Stimulated activated CD4-positive, alpha-beta T cell treated with anti-CD3 and anti-CD28 coated beads, Interleukin-15, amount 100 ng/mL, for 24 hours (primary cell): ENCODE data around the gene CRYGC.
"Not testable (repeated sequence)": the region's sequence is repeated elsewhere in the genome, so short reads cannot be mapped to it uniquely, and the experiment has no call there.

Experiments
- DNase-seq: peaks from one replicate; pipeline ENCODE4 v3.0.0-alpha.2; 2020

CRYGC gene, protein sequence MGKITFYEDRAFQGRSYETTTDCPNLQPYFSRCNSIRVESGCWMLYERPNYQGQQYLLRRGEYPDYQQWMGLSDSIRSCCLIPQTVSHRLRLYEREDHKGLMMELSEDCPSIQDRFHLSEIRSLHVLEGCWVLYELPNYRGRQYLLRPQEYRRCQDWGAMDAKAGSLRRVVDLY

DNA sequence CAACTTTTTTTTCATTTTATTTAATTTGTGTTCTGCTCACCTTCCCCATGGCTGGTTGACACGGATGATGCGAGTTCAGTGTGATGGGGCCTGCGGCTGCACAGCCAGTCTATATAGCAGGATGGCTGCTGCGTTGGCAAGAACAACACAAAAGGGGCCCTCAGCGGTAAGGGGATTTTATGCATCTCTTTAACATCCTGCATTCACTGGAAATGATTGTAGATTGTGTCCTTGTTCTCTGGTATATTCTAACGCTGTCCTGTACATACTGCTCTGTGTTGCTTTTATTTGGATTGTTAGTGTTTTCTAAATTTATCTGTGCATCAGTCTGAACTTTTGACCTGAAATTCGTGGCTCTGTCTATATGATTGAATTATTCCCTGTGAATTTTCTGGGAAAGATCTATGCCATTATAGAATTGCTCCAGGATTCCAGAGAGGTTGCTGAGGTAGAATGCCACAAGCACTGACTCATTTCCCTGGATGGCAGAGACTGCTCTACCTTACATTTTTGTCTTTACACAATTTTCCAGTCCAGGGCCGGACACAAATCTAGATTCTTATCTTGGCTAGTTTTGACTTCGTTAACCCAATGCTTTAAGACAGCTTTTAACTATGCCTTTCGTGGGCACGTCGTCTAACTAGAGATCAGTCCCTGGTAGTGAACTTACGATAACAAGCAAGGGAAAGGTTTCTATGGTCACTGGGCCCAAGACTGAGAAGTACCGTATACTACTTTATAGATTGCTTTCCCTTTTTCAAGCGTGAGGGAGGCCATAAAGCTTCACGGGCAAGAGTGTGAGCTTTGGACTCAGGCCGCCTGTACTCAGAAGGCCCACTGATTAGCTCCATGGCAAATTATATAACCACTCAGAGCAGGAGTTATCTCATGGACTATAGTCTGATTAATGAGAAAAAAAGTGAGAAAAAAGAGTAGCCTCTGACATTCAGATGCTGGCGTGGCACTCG, at the start of gene CRYGC:
CRYGC (minus strand) TSS at position 85 of the 968 bp plus-strand sequence; CDS start at position 49, 36 bp downstream.
- no peak for DNase-seq

DNA sequence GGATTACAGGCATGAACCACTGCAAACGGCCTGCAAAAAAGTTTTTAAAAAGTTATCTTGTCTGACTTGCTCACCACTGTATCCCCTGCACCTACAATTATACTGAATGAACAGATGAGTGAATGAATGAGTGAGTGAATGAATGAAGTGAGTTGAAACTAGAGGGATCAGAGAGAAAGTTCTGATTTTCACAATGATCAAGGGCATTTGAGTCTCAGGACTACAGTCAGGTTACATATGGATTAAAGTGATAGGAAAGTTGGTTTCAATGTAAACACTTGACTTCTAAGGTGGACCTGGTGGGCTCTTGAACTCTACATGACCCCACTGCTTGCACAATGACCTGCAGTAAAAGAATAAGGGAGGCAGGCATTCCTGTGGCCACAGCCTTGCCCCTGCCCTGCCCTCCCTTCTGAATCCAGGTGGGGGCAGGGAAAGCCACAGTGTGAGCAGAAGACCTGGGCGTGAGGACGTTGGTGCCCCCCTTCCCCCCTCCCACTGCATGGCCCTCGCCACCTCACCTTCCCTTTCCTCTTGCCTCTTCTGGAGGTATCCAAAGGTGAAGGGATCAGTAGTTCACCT, 49.5 kb upstream of the CRYGC start:
- no peak for DNase-seq

DNA sequence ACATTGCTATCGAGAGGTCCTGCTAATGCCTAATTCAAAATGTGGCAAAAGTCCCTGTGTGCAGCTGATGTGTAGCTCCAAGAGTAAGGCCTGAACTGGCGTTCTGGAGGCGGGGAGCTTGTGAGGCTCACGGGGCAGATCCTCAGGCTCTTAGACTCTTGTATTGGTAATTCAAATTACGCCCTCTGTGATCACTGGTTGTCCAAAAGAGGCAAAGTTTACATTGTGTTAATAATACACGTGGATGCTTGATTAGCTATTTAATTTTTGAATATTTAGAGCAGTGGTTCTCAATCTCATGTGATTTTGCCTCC, 46.2 kb upstream of the CRYGC start:
- no peak for DNase-seq

DNA sequence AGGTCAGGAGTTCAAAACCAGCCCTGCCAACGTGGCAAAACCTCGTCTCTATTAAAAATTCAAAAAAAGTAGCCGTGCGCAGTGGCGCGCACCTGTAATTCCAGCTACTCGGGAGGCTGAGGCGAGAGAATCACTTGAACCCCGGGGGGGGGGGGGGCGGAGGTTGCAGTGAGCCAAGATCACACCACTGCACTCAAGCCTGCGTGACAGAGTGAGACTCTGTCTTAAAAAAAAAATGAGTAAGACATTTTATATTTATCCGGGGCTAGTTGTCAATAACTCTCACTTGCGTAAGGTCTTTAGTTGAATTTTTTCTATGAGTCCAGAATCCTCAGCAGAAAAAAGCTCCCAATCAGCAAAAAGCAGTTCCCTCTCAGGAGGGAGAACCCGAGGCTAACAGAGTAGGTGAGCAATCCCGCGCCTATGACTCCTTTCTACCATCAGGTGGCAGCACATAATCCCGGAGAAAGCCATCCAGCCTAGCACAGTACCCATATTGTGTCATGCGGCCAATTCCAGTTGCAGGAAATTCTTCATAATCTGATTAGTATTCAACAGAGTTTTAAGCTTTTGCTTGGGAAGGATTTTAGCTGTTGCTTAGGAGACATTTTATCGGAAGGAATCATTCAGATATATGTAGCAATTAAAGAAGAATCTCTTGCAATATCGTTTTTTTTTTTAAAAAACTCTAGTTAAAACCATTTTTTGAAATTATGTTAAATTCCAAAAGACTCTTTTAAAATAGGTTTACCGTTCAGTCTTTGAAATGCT, 45.6 kb upstream of the CRYGC start:
- peak; percentile 74 for DNase-seq

DNA sequence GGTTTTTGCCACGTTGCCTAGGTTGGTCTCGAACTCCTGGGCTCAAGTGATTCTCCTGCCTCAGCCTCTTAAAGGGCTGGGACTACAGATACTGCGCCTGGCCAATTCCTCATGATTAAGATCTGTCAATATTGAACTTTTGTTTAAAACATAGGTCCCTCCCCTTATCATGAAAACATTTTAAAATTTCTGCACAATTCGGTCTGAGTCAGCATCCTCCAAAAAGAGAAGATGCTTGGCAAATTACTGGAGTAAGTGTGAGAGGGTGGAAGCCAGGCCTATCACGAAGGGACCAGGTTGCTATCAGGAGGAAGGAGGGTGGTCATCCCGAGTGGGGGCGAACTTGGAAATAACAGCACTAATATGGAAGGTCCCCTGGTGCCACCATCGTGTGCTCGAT, 44.5 kb upstream of the CRYGC start:
- no peak for DNase-seq

DNA sequence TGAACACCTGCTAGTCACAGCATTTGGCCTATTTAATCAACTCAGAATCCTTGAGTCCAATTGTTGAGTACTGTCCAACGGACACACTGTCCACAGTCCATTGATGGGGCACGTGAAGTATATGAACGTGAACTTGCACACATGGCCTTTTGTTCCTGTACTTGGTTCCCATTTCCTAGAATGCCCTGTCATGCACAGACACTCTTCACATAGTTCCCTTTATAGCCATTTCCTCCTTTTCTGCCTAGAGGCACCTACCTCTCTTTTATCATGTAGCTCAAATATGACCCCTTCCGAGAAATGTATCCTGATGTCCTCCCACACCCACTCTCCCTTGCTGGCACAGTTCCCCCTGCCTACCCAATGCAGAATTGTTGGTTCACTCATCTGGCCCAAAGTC, 42.5 kb upstream of the CRYGC start:
- DNase-seq, result no peak

DNA sequence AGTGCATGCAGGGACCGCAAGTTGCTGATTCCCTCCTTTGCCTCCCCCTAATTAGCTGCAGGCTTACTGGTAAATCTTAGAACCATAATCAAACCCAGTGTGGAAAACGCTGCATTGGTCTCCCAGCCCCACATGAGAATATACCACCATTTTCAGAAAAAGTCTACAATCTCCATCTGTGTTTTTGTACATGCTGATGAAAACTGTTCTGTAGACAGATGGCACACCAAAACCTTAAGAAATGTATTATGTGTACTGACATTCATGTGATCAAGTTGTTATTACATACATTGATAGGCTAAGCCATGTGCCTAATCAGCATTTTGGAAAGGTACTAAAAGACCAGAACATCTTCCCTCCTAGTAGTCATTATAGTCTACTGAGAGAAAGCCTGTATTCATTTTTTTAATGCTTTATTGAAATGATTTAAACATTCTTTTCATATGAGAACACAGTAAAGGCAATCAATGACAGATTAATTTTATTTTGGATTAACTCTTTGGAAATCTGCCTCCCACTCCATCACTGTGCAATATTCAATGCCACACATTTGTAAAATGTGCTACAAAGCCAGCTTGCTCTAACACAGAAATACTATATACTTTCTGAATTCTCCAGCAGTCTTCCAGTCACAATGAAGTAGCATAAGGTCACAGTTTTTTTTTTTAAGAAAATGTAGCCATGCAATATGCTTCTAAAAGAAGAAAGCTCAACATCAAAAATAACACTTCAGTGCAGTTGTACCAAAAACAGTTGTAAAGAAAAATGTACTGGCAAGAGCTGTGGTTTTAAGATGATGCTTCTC, 35.5 kb upstream of the CRYGC start:
- no peak for DNase-seq

DNA sequence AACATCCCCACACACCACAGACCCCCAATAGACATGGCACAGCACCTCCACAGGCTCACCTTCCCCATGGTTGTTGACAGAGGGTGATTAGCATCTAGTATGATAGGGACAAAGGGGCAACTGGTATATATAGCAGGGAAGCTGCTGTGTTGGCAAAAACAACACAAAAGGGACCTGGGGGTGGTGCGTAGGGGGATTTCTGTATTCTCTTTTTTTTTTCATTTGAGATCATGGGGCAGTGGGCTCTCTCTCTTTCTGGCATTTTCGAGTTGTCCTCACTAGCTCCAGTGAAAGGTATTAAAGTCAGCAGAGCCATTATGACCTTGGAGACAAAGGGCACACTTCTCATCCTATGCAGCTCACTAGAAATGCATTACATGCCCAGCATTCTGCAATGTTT, 33.9 kb upstream of the CRYGC start, which contains the start of gene CRYGA:
CRYGA (minus strand) TSS at position 101 of the 400 bp plus-strand sequence; CDS start at position 68, 33 bp downstream.
- no peak for DNase-seq

DNA sequence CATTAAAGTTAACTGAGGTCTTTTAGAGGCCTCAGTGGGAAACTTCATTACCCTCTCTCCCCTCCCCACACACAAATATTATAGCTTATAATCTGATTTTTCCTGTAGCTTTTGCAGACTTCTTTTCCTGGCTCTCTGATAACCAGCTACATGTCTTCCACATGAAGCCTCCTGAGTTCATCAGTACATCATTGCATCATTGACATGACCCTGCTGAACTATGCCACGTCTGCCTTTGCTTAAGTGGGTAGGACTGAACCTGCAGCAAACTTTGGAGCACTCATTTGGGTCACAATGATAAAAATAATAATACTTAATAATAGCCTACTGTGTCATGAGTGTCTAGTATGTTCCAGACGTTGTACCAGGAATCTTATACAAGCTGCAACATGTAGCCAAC, 26.8 kb upstream of the CRYGC start:
- DNase-seq, result no peak

DNA sequence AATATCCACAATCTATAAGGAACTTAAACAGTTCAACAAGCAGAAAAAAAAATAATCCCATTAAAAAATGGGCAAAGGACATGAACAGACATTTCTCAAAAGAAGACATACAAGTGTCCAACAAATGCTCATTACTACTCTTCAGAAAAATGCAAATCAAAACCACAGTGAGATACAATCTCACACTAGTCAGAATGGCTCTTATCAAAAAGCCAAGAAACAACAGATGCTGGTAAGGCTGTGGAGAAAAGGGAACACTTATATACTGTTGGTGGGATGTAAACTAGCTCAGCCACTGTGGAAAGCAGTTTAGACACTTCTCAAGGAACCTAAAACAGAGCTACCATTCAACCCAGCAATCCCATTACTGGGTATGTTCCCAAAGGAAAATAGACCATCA, 23.5 kb upstream of the CRYGC start:
- no peak for DNase-seq

DNA sequence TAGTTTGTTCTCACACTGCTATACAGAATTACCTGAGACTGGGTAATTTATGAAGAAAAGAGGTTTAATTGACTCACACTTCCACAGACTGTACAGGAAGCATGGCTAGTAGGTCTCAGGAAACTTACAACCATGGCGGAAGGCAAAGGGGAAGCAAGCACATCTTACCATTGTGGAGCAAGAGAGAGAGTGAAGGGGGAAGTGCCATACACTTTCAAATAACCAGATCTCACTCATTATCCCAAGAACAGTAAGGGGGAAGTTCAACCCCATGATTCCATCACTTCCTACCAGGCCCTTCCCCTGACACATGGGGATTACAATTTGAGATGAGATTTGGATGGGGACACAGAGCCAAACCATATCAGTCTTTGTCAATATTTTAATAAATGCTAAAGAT, 21.3 kb upstream of the CRYGC start:
- DNase-seq, result no peak

DNA sequence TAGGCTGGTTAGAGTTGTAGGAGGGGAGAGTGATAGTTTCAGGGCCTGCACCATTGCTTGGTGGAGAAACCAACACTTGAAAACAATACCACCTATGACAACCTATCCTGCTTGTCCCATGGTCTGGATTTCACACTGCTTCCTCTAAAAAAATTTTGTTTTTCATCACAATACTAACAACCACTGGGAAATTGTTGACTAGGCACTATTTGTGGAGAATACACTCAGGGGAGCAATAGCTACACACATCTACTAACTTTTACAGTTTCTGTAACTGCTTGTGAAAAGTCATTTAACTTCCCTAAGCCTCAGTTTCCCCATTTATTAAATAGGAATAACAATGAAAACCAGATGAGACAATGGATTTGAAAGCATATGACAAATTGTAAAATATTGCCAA, 20.5 kb upstream of the CRYGC start:
- DNase-seq, result no peak

DNA sequence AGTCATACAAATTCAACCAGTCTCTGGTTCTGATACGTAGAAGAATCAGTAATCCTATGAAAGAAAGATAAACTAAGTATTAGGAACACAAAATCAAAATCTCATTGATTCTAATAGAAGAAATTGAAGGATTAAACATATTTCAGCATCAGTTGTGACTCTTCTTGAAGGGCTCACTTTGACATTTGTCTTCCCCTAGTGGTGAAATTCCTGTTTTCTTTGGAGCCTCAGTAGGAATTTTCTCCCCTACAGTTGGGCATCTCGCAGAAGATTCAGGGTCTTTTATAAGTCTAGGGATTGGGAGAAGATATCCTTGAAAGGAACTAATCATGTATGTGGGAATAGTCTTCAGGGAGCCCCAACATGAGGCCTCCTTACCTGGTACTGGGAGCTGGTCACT, 19.2 kb upstream of the CRYGC start:
- no peak for DNase-seq

DNA sequence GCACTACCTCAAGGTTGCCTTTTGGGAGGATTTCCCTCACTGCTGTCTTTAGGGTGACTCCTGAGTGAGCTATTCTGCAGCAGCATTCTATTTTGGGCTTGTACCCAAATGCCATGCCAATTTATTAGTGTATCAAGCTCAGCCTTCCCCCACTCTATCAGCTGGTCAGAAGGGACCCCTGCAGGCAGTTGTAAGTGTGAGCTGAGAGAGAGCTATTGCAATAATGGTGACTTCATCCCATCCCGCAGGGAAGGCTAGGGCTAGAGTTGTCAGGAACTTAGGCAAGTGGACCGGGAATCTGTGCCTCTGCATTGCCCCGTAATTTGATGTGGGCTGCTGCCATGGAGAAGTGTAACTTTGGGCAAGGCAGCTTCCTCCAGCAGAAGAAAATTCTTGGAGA, 18.1 kb upstream of the CRYGC start:
- DNase-seq, result no peak

DNA sequence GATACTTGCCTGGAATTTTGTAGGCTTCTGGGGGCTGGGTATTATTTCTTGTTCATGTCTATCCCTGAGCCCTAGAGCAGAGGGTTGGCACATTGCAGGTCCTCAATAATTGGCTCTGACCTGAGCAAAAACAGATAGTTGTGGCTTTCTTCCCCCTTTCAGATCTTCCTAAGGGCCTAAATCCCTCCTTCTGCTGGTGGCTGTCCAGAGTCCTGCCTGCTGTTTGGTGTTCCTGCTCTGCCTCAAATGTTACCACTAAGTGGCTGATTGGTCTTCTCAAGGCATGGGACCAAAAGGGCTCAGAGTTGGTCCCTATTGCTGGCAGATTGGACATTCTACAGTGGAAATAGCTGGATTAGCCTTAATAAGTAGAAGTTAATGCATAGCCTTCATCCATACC, 17.4 kb upstream of the CRYGC start:
- DNase-seq, result no peak

DNA sequence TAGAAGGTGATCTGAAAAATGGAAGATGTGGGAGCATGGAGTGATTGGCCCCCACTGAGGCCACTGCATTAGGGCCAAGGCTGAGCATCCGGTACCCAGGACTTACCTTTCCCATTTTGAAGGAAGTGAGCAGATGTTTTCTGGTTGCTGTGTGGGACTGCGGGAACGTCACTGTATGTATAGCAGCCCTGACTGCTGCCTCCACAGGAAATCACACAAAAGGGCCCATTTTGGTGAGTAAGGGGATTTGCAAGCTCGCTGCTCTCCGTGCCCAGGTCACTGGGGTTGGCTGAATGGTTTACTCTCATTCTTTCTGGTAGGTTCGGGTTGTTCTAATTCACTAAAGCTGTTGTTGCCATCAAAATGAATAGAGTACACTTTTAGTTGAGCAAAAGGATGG, 16.4 kb upstream of the CRYGC start, which contains the start of gene CRYGB:
CRYGB (minus strand) TSS at position 153 of the 400 bp plus-strand sequence; CDS start at position 115, 38 bp downstream.
- no peak for DNase-seq

DNA sequence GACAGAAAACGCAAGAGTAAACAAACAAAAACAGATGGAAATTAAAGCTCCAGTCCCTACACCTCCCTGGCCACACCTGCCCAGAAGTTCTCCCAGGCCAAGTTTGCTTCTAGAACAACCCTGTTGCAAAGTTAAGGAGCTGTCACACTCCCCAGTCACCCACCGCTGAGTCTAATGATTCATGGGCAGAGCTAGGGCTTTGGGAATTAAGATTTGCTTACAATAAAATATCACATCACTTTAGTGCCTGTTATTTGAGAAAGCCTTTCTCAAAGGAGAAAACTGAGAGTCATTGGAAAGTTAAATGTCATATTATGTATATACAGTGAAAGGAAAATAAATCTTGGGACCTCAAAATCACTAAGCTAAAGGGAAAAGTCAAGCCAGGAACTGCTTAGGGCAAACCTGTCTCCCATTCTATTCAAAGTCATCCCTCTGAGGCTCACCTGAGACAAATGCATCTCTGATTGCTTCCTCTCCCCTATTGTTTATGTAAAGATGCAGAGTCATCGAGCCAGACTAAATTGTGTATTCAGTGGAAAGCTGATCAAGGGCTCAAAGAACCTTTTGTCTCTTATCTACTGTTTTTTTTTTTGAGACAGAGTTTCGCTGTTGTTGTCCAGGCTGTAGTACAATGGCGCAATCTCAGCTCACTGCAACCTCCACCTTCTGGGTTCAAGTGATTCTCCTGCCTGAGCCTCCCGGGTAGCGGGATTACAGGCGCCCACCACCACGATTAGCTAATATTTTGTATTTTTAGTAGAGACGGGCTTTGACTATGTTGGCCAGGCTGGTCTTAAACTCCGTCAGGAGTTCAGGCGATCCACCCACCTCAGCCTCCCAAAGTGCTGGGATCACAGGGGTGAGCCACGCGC, 13.5 kb upstream of the CRYGC start:
- DNase-seq, result no peak

DNA sequence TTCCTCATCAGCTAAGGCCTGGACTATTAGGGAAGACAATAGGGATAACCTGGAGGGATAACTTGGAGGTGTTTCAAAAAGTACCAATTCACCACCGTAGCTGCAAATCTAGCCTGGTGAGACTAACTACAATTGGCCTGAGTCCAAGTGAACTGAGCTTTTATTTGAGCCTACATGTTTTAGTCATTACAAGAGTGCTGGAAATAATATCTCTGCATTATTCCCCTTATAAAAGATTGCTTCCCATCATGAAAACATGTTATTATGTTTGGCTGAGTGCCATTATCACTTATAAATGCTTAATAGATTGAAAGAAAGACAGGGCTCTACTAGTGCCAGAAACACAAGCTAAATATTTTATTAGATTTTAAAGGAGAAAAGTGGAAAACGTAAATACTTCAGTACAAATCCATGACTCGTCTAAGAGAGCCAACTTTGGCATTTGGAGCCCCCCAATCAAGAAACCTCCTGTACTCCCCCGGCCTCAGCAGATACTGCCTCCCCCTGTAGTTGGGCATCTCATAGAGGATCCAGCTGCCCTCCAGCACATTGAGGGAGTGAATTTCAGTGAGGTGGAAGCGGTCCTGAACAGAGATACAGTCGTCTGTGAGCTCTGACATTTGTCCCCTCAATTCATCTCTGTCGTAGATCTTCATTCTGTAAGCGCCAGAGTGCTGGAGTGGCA, 12.8 kb upstream of the CRYGC start:
- DNase-seq, result no peak

DNA sequence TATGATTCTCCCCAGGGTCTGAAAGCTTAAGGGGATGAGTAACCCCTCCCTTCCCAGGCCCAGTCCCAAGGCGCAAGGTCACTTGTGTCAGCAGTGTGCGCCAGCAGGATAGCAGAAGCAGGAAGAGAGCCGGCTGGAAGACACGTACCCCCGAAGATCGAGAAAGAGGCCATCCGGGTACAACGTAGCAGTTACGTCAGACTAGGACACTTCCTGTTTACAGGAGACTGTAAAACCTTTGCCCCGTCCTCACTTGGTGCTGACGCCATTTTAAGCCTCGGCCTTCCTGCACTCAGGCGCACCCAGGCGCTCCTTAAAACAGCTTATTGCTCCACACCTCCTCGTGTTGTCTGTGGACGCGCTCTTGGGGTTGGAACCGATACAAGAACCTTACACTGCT, 9.8 kb upstream of the CRYGC start:
- DNase-seq, result no peak

DNA sequence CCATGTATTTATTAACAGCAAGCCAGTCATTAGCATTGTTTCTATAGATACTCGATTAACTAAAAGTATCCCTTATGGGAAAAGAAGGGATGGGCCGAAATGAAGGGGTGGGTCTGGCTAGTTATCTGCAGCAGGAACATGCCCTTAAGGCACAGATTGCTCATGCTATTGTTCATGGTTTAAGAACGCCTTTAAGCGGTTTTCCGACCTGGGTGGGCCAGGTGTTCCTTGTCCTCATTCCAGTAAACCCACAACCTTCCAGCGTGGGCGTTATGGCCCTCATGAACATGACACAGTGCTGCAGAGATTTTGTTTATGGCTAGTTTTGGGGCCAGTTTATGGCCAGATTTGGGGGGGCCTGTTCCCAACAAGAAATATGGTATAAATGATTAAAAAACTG, 8.7 kb upstream of the CRYGC start:
- DNase-seq, result not testable (repeated sequence)

DNA sequence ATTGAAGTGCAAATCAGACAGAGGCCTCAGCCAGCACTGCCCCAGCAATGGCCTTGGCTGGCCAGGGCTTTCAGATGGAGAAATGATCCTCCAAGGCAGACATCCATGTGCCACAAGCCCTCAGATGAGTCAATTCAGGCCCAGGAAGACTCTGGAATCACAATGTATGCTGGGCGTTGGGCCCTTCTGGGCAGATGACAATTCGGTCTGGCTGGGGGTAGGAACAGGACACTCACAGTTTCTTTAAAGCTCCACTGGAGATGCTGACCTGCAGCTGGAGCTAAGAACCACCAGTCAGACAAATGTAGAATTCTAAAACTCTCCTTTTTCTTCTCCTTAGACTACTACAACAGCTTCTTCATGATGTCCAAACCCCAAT, 7.1 kb upstream of the CRYGC start:
- DNase-seq, result no peak
